Femur (tissue), 1 donor: ENCODE results near the gene BFSP2.
A peak's percentile ranks its signal among the peaks of the same experiment; 100 is the strongest.

Experiments used
- DNase-seq: peaks from one replicate; pipeline ENCODE4 v3.0.0-alpha.2; 2017

BFSP2 gene

DNA sequence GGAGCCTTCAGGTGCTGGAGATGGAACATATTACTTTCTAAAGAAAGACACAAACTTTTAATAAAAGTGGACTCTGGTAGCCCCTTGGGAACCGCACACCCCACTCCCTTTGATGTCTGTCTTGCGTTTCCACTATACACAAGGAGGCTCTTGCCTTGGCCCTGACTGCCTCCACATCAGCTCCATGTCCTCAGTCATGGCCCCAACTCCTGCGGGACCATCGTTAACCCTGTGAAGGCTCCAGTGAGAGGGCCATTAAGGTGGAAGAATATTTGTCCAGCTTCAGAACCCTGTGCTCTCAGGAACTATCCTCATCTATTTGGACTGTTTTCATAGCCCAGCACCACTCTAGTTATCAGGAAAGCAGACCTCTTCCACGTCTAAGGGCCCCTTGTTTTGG lies 16.1 kb upstream of the BFSP2 start:
- no peak for DNase-seq

DNA sequence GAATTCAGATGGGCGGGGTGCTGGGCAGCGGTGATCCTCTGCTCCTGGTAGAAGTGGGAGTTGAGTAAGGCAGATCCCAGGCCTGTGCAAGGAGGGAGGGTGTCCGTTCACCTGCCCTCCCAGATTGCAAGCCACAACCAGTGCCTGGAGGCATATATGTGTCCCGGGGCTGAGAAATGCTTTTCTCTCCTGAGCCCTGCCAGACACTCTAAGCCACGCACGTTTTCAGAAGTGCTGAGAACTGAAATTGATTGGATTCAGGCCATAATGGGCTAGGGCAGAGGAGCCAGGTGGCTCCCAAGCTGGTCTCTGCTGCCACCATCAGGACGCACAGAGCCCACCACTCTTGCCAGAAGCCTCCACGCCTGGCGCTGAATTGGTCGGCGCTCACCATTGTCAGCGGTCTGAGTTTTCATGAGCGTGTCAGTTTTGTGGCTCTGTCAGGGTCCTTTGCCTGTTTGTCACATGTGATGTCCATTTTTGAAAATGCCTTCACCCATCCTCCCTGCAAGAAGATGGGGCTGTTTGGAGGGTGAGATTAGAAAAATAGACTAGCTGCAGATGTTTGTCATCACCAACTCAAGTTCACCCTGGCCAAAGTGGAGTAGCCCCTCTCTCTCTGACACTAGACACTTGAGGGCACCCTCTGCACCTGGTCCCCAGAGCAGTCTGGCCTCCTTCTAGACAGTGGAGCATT lies 15.4 kb upstream of the BFSP2 start:
- peak; percentile 82 for DNase-seq

GRCh38 chr3:133386876-133387275 lies 13.0 kb upstream of the BFSP2 start:
- no peak for DNase-seq

- no peak for DNase-seq
Measured at GRCh38 chr3:133387341-133387740, 12.5 kb upstream of the BFSP2 start.

DNA sequence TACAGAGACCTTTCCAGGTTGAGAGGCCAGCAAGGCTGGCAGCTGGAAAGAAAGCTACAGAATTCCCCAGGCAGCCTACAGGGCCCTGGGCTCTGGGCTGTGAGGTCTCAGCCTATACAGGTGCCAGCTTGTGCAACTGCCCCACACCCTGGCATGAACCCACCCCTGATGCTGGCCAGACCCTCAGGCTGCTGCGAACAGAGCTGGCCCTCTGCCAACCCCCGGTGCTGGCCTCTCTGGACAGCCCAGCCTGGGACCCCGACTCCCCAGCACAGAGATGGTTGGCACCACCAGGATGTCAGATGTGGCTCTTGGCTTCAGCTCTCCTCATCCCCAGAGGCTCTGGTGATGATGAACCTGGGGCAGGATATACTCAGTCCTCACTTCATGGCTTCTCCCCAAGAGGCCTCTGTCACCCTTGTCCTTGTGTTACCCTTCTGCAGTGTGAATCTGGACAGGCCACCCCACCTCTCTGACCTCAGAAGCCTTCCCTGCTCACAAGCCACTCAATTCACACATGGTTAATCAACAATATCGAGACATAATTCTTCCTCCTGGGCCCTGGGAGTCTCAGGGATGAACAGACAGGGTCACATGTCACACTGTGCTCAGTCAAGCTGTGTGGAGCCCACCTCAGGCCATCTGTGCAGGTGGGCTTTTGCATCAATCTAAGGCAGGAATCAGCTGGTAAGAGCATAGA lies 11.0 kb upstream of the BFSP2 start:
- DNase-seq: no peak

DNA sequence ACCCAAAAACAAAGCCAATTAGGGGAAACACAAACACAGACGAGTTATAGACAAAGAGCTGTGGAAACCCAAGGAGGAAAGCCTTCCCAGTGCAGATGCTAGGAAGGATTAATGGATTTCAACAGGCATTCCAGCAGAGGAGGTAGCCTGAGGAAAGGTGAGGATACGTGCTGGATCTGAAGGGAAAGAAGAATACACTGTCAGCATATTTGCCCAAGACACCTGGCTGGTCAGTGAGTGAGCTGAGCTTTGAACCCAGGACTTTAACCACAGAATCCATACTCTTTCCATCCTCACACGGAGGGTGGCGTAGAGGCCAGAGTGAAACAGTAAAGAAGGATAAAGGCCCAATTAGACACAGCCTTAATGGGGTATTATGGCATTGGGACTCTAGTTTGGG lies 9.1 kb upstream of the BFSP2 start:
- DNase-seq: no peak

DNA sequence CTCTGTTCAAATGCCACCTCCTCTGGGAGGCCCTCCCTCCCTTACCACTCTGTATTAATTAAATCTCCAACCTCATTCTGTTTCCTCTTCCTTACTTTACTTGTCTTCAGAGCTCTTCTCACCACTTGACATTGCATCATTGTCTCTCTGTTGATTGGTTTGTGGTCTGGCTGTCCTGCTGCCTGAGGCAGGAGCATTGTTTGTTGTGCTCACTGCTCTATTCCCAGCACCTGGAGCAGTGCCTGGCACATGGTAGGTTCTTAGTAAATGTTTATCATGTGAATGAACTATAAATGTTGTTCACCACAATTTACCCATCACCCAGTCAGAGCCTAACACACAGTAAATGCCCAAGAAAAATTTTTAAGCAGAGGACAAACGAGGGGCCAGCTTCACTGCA lies 6.7 kb upstream of the BFSP2 start:
- no peak for DNase-seq

GRCh38 chr3:133393691-133394474 lies 6.0 kb upstream of the BFSP2 start:
- DNase-seq: no peak

DNA sequence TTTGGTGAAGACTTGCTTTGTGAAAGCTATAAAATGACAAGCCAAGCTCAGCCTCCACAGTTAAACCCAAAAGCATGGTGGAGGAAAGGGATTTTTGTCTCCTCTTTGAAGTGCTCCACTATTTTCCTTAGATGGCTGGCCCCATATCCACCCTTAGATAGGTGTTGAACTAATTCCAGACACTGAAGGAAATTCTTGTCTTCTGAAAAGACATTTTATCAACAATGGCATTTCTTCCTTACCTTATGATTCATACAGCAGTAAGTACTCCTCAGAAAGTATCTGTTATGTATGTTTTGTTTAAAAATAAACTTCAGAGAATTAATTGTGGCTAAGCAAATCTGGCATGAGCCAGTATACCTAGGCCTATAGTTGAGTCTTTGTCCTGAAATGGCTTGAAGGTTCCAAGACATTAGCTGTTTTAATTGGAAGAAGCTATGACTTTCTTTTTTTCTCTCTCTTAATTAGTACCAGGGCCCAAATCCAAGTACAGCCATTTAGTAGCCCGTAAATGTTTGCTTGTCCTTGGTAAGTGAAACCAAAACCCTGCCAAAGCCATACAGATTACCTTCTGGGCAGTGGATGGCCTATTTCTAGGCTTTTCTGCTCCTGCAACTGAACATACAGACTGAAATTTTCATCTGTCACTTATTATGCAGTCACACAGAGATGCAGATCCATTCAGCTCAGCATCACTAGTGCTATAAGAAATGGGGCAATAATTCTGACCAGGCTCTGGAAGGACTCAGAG lies 5.1 kb upstream of the BFSP2 start:
- no peak for DNase-seq

- DNase-seq: no peak
Measured at GRCh38 chr3:133396906-133397305, 3.0 kb upstream of the BFSP2 start.

DNA sequence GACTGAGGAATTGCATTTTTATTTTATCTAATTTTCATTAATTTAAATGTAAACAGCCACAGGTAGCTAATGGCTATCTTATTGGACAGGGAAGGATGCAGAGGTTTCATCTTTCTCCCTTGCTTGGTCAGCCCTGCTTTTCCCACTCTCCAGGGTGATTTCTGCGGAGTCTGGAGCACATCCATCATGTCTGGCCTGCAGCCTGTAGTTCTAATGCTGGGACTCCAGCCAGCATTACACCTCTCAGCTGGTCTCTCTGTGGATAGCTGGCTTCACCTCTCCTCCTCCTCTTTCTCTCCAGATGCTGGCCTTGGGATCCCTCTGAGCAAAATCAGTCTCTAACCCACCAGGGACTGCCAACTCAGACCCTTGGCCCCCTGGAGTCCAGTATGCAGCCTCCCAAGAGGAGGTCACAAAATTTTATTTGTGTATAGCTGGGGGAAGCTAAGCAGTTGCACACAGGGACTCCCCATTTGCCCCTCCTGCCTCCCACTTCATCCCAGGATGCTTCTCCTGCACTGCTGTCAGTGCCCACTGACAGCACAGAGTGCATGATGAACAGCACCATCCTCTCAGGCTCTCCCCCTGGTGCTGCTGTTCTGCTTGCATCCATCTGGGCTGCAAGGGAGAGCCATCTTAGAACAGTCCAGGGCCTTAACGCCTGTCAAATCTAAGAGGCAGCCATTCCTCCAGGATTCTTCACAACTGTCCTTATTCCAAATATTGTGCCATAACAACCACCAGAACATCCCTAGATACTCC lies 1.7 kb downstream of the BFSP2 start:
- DNase-seq: peak; percentile 61

DNA sequence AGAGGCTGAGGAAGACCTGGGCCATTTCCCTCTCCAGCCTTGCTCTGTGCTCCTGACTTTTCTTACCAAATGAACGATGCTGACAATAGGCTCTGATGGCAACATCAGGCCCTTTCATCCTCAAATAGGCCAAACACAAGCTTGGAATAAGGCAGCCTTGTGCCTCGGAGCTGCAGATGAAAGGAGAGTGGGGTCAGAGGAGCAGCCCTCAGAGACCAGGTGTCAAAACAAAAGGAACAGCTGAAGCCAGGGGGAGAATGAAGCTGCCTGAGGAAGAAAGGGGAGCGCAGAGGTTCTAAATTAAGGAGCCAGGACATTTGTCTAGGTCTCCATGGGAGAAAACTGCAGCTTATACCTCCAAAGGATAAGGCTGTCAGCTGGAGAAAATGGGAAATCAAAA lies 5.1 kb downstream of the BFSP2 start:
- DNase-seq: no peak

DNA sequence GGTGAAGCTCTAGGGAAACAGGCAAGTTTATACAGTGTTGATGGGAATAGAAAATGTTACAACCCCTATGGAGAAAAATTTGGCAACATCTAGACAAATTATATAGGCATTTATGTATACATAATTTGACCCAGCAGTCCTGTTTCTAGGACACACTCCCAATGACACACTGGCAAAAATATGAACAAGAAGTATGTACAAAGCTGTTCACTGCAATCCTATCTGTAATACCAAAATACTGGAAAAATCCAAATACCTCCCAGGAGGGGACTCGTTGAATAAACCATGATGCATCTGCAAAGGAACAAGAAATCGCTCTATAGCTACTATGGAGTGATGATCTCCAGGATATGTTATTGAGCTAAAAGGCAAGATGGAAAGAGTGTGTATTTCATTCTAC lies 8.5 kb downstream of the BFSP2 start:
- no peak for DNase-seq

- DNase-seq: peak; percentile 19
Measured at GRCh38 chr3:133408961-133409360, 9.1 kb downstream of the BFSP2 start.

GRCh38 chr3:133410191-133410892 lies 10.5 kb downstream of the BFSP2 start:
- DNase-seq: no peak

DNA sequence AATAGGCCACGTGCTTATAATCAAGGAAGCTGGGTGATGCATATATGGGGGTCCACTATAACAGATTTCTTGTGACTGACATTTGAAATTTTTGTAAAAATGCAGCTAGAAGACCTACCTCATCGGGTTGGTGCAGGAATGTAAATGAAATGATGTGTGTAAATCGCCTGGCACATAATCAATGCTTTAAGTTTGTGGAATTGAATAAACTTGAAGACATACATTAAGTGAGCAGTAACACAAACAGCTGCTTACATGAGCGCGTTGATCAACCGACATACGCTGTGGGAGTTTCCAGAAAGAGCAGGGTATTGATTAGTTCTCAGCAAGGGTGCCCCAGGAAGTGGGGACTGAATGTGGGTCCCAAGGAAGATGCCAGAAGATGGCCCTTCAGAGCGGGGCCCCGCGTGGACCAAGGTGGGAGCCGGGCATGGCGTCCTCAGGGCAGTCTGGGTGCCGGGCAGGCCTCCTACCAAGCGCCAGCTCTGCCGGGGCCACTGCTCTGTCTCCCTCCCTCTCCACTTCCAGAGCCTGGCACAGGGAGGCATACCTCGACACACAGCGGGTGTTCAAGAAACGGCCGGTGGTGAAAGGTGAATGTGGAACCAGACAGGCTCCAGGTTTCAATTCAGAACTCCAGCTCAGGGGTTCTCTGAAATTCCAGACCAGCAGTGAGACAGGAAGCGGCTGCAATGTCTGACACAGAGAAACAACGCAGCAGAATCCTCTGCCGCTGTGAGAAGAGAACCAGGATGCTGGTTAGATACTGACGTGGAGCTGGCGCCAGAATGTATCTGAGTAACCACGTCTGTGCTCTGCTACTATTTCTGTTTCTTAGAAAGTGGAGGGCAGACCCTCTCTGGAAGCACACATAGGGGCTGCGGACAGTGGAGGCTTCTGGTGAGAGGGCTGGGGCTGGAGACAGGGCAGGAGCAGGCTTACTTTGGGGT lies 12.6 kb downstream of the BFSP2 start:
- DNase-seq: peak; percentile 33

GRCh38 chr3:133413161-133414020 lies 13.5 kb downstream of the BFSP2 start:
- peak; percentile 31 for DNase-seq

DNA sequence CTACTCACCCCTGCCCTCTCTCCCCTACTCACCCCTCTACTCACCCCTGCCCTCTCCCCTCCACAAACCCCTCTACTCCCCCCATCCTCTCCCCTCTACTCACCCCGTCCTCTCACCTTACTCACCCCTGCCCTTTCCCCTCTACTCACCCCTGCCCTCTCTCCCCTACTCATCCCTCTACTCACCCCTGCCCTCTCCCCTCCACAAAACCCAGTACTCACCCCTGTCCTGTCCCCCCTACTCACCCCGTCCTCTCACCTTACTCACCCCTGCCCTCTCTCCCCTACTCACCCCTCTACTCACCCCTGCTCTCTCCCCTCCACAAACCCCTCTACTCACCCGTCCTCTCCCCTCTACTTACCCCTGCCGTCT lies 14.2 kb downstream of the BFSP2 start:
- DNase-seq: no peak

DNA sequence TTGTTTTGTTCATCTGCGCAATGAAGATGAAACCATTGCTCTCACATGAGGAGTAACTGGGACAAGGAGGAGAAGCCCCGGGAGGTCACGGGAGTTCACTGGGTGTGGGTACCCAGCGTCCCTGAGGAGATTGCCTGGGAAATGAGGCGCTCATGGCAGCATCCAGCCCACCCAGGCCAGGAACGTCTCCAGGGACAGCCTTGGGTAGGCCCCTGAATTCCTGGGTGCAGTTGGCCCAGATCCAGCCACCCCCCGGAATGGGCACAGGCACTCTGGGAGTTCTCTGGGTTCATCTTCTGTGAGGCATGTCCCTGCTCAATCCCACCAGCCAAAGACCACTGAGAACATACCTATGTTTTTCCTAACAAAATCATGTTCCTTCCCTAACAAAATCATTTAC lies 18.5 kb downstream of the BFSP2 start:
- no peak for DNase-seq
